ENCODE measurements around the gene EPB41. TPM values are rescaled to one million over a fixed set of nuclear protein-coding genes. Genes with fewer than 3 reads are reported as not detected.
"Not testable (repeated sequence)": the region's sequence is repeated elsewhere in the genome, so short reads cannot be mapped to it uniquely, and the experiment has no call there.

Gene EPB41
- polyA plus RNA-seq, 3 donors = 7.0 to 16.3 (median 11.0) TPM

- WGBS, 3 donors = 4 to 9% (median 5%) methylated on average over 32 of the region's 32 CpGs
- no peak overlapping the region for H3K27ac ChIP-seq (ENCODE audit: low read depth, low read length)
Observed at GRCh38 chr1:28915031-28915895, 894 bp downstream of the EPB41 start.

- no peak overlapping the region for H3K27ac ChIP-seq (ENCODE audit: low read depth, low read length)
- WGBS, 3 donors = 75 to 81% (median 76%) methylated on average over 2 of the region's 2 CpGs
Observed at GRCh38 chr1:28917757-28918118, 3.4 kb downstream of the EPB41 start.

GRCh38 chr1:28921286-28921869, 7.0 kb downstream of the EPB41 start:
- WGBS, 3 donors = 89% methylated on average over 3 of the region's 3 CpGs
- H3K27ac ChIP-seq (ENCODE audit: low read depth, low read length) = no peak overlapping the region

- H3K27ac ChIP-seq (ENCODE audit: low read depth, low read length) = no peak overlapping the region
- 97 to 100% (median 99%) methylated on average over 4 of the region's 4 CpGs for WGBS, 3 donors
Observed at GRCh38 chr1:28925350-28925891, 11.1 kb downstream of the EPB41 start.

GRCh38 chr1:28926629-28927265, 12.4 kb downstream of the EPB41 start:
- WGBS, 3 donors = 27 to 33% (median 29%) methylated on average over 2 of the region's 2 CpGs
- H3K27ac ChIP-seq (ENCODE audit: low read depth, low read length) = no peak overlapping the region

- H3K27ac ChIP-seq (ENCODE audit: low read depth, low read length) = no peak overlapping the region
- 28 to 72% (median 43%) methylated on average over 3 of the region's 3 CpGs for WGBS, 3 donors
Observed at GRCh38 chr1:28927266-28927647, 12.9 kb downstream of the EPB41 start.

GRCh38 chr1:28927648-28928313, 13.4 kb downstream of the EPB41 start:
- 13 to 50% (median 23%) methylated on average over 1 of the region's 1 CpG for WGBS, 3 donors
- no peak overlapping the region for H3K27ac ChIP-seq (ENCODE audit: low read depth, low read length)

- H3K27ac ChIP-seq (ENCODE audit: low read depth, low read length) = no peak overlapping the region
- WGBS, 3 donors = 30 to 52% (median 51%) methylated on average over 2 of the region's 2 CpGs
Observed at GRCh38 chr1:28928314-28928941, 14.1 kb downstream of the EPB41 start.

GRCh38 chr1:28933277-28933676, 18.9 kb downstream of the EPB41 start:
- no peak overlapping the region for H3K27ac ChIP-seq (ENCODE audit: low read depth, low read length)
- WGBS, 3 donors = 93 to 98% (median 95%) methylated on average over 2 of the region's 2 CpGs

GRCh38 chr1:28933918-28934317, 19.5 kb downstream of the EPB41 start:
- H3K27ac ChIP-seq (ENCODE audit: low read depth, low read length) = no peak overlapping the region

- no peak overlapping the region for H3K27ac ChIP-seq (ENCODE audit: low read depth, low read length)
- WGBS, 3 donors = 94 to 99% (median 98%) methylated on average over 5 of the region's 5 CpGs
Observed at GRCh38 chr1:28934676-28935075, 20.3 kb downstream of the EPB41 start.

GRCh38 chr1:28935293-28935692, 20.9 kb downstream of the EPB41 start:
- 88 to 94% (median 93%) methylated on average over 4 to 5 of the region's 5 CpGs for WGBS, 3 donors
- no peak overlapping the region for H3K27ac ChIP-seq (ENCODE audit: low read depth, low read length)

GRCh38 chr1:28936094-28936493, 21.7 kb downstream of the EPB41 start:
- H3K27ac ChIP-seq (ENCODE audit: low read depth, low read length) = no peak overlapping the region
- WGBS, 3 donors = 86 to 92% (median 90%) methylated on average over 1 of the region's 1 CpG

GRCh38 chr1:28936528-28936927, 22.2 kb downstream of the EPB41 start:
- H3K27ac ChIP-seq (ENCODE audit: low read depth, low read length) = no peak overlapping the region

- H3K27ac ChIP-seq (ENCODE audit: low read depth, low read length) = not testable (repeated sequence)
- 76 to 89% (median 81%) methylated on average over 3 of the region's 3 CpGs for WGBS, 3 donors
Observed at GRCh38 chr1:28943581-28943980, 29.2 kb downstream of the EPB41 start.

- 53 to 93% (median 84%) methylated on average over 1 of the region's 1 CpG for WGBS, 3 donors
- H3K27ac ChIP-seq (ENCODE audit: low read depth, low read length) = no peak overlapping the region
Observed at GRCh38 chr1:28950006-28950405, 35.6 kb downstream of the EPB41 start.

GRCh38 chr1:28950449-28950848, 36.1 kb downstream of the EPB41 start:
- H3K27ac ChIP-seq (ENCODE audit: low read depth, low read length) = no peak overlapping the region

GRCh38 chr1:28954126-28954726, 39.9 kb downstream of the EPB41 start:
- no peak overlapping the region for H3K27ac ChIP-seq (ENCODE audit: low read depth, low read length)
- WGBS, 3 donors = 48 to 52% (median 50%) methylated on average over 2 of the region's 2 CpGs

Data from adipose tissue (tissue), 3 donors.